K562 (cell line): Measurements from ENCODE around the gene RHBDL3. TPM values are rescaled to one million over a fixed set of nuclear protein-coding genes. Genes with fewer than 3 reads are reported as not detected.

Experiments used
- ARNT ChIP-seq, 2 experiments: fragments of 450-650 bp; IDR thresholded peaks; 2 replicates each; pipeline ENCODE4 v1.6.1; 2016; ENCODE audit warnings: mild to moderate bottlenecking in 1 of 2
- ELF1 ChIP-seq: fragments of 200-800 bp; sonication (Bioruptor generic); IDR thresholded peaks from 2 replicates; pipeline ENCODE4 v1.6.1; 2016; ENCODE audit warnings: missing genetic modification characterization, missing compliant biosample characterization
- FOXK1 ChIP-seq: sonication (generic); formaldehyde crosslinking; IDR thresholded peaks from 2 replicates; pipeline ENCODE4 v1.8.0; 2022; ENCODE audit warnings: missing genetic modification reagents, mild to moderate bottlenecking, borderline replicate concordance
- HNRNPL ChIP-seq: fragments of 200-400 bp; formaldehyde crosslinking; IDR thresholded peaks from 2 replicates; pipeline ENCODE4 v1.6.1; 2017; ENCODE audit warnings: low read depth, mild to moderate bottlenecking, low read length
- MTA2 ChIP-seq: fragments of 450-650 bp; IDR thresholded peaks from 2 replicates; pipeline ENCODE4 v1.6.1; 2016; ENCODE audit warnings: low read depth
- NCOR1 ChIP-seq: fragments of 450-650 bp; IDR thresholded peaks from 2 replicates; pipeline ENCODE4 v1.6.1; 2016; ENCODE audit warnings: mild to moderate bottlenecking, moderate library complexity
- NFRKB ChIP-seq: fragments of 450-650 bp; IDR thresholded peaks from 2 replicates; pipeline ENCODE4 v1.6.1; 2016; ENCODE audit warnings: low read depth
- RNF2 ChIP-seq: sonication (generic); IDR thresholded peaks from 2 replicates; pipeline ENCODE4 v1.6.1; 2016
- SLC30A9 ChIP-seq: fragments of 250-450 bp; sonication (Bioruptor Pico); IDR thresholded peaks from 2 replicates; pipeline ENCODE4 v1.8.0; 2022; ENCODE audit warnings: mild to moderate bottlenecking, moderate library complexity
- STAT5A ChIP-seq: IDR thresholded peaks from 2 replicates; pipeline ENCODE4 v1.6.1; 2012; ENCODE audit warnings: low read length, inconsistent platforms, borderline replicate concordance
- TBL1XR1 ChIP-seq, 2 experiments: IDR thresholded peaks; 2 replicates each; pipeline ENCODE4 v1.6.1; 2012; ENCODE audit warnings: improper control_type of control experiment in 2 of 2, low read length in 2 of 2, mild to moderate bottlenecking in 1 of 2
- TCF7L2 ChIP-seq: fragments of 150-350 bp; IDR thresholded peaks from 2 replicates; pipeline ENCODE4 v1.6.1; 2016; ENCODE audit warnings: low read depth, mild to moderate bottlenecking, low read length, moderate library complexity
- XRCC4 ChIP-seq: IDR thresholded peaks from one replicate; pipeline ENCODE4 v1.6.1; 2011; ENCODE audit not compliant: insufficient read depth, insufficient read length; ENCODE audit errors: extremely low read depth
- YY1 ChIP-seq, 3 experiments: IDR thresholded peaks; 2 replicates each; pipeline ENCODE4 v1.6.1; 2011; ENCODE audit warnings: low read length in 2 of 3, mild to moderate bottlenecking in 2 of 3, moderate library complexity in 2 of 3, borderline replicate concordance in 1 of 3, control low read depth in 1 of 3, low read depth in 1 of 3; ENCODE audit not compliant: insufficient read depth in 3 of 3, insufficient replicate concordance in 2 of 3, control insufficient read depth in 1 of 3, insufficient read length in 1 of 3; ENCODE audit errors: extremely low read depth in 1 of 3
- ZBTB17 ChIP-seq: fragments of 450-650 bp; formaldehyde crosslinking; IDR thresholded peaks from 2 replicates; pipeline ENCODE4 v1.4.0; 2020; ENCODE audit warnings: mild to moderate bottlenecking
- ZFP36 ChIP-seq: fragments of 150-350 bp; IDR thresholded peaks from 2 replicates; pipeline ENCODE4 v1.6.1; 2018; ENCODE audit warnings: low read length, low read depth; ENCODE audit not compliant: partially characterized antibody
- ZNF133 ChIP-seq: fragments of 250-450 bp; sonication (Bioruptor Pico); IDR thresholded peaks from 2 replicates; pipeline ENCODE4 v1.4.0; 2020; ENCODE audit warnings: mild to moderate bottlenecking
- polyA plus RNA-seq, 8 experiments: library from polyadenylated mRNA; depleted of rRNA in 4 of 8; stranded (reverse) in 5 of 8; unstranded in 3 of 8; fragments of >200 nt; fragmentation: Nextera tagmentation in 2 of 8; fragmentation: Illumina TruSeq in 1 of 8; extraction: Ambion mirVana in 2 of 8; extraction: Trizol in 1 of 8; gene quantifications; 2 replicates each; pipeline versions ENCODE4 v1.2.1 to v1.2.3, GENCODE V29; 2011 to 2014; ENCODE audit warnings: inconsistent platforms in 1 of 8, missing spikeins in 1 of 8
- total RNA-seq, 7 experiments: library from RNA; depleted of rRNA in 6 of 7; stranded (reverse); fragments of >200 nt in 6 of 7; fragmentation: Illumina TruSeq in 2 of 7; extraction: Trizol in 2 of 7; gene quantifications; 2 replicates each; pipeline versions ENCODE4 v1.2.1 to v1.2.3, GENCODE V29; 2011 to 2021; ENCODE audit warnings: low replicate concordance in 1 of 7
- TF ChIP-seq, protein P1 (sequence below): IDR thresholded peaks from 2 replicates; pipeline ENCODE4 v1.6.1; 2012; ENCODE audit warnings: low read depth, low read length, improper control_type of control experiment, borderline replicate concordance
- TF ChIP-seq, protein P2 (sequence below): fragments of 450-650 bp; IDR thresholded peaks from 2 replicates; pipeline ENCODE4 v1.6.1; 2017; ENCODE audit warnings: antibody characterized with exemption, mild to moderate bottlenecking
- TF ChIP-seq, protein P3 (sequence below): IDR thresholded peaks from 2 replicates; pipeline ENCODE4 v1.6.1; 2011; ENCODE audit not compliant: insufficient read length; ENCODE audit errors: extremely low read depth
- TF ChIP-seq, protein P4 (sequence below): fragments of 450-650 bp; IDR thresholded peaks from 2 replicates; pipeline ENCODE4 v1.6.1; 2018; ENCODE audit warnings: mild to moderate bottlenecking, low read depth; ENCODE audit not compliant: partially characterized antibody

RHBDL3 gene
- total and polyA plus RNA-seq, 9 of the 15 experiments (the other 6 are each of a cell fraction or from before 2014, with no cell fraction given): 0.06 to 0.31 (median 0.09) TPM; not detected in 4

DNA sequence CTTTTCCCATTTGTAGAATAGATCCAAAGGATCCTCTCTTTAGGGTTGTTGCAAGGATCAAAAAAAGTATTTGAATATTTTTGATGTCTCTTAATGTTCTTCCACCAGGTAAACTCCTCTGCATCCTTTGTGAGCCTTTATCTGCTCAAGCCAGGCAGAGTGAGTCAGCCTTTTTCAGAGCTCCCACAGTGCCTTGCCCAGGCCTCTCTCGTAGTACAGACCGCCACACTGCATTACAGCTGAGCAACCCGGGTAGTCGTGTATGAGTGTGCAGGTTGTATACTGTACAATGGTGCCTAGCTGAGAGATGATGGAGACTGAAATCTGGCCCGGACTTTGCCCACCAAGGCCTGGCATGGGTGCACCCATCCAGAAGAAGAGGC lies 20.9 kb downstream of the RHBDL3 start (continued):
- TF ChIP-seq, protein P1, sequence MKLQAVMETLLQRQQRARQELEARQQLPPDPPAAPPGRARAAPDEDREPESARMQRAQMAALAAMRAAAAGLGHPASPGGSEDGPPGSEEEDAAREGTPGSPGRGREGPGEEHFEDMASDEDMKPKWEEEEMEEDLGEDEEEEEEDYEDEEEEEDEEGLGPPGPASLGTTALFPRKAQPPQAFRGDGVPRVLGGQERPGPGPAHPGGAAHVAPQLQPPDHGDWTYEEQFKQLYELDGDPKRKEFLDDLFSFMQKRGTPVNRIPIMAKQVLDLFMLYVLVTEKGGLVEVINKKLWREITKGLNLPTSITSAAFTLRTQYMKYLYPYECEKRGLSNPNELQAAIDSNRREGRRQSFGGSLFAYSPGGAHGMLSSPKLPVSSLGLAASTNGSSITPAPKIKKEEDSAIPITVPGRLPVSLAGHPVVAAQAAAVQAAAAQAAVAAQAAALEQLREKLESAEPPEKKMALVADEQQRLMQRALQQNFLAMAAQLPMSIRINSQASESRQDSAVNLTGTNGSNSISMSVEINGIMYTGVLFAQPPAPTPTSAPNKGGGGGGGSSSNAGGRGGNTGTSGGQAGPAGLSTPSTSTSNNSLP: 0 out of 2 replicates have a peak, but pooled peaks have one; percentile 58
- TF ChIP-seq NFRKB (no peak), SLC30A9 (no peak), ZNF133 (CRISPR knock-in tag) (no peak), FOXK1 (no peak), NCOR1 (peak; percentile 73), RNF2 (peak; percentile 37; the same call in 1 of the 2 replicates), TBL1XR1 (IDR thresholded peaks at IDR 0.05; ENCODE audit: low read length in 2 of 2) (0 out of 4 replicates have a peak, but pooled peaks have one; percentile 1 to 56), HNRNPL (0 out of 2 replicates have a peak, but pooled peaks have one; percentile 42), ELF1 (tag) (no peak), XRCC4 (no peak), ZBTB17 (CRISPR knock-in tag) (no peak), ZFP36 (no peak), STAT5A (peak; percentile 50; the same call in 1 of the 2 replicates), ARNT (IDR thresholded peaks at IDR 0.05) (peak in 1 of 2 experiments; percentile 68; a peak in 1 of 4 replicates), MTA2 (peak; percentile 79), YY1 (IDR thresholded peaks at IDR 0.05; ENCODE audit: borderline replicate concordance in 1 of 3, control insufficient read depth in 1 of 3, extremely low read depth in 1 of 3, insufficient read depth in 3 of 3, insufficient read length in 1 of 3, insufficient replicate concordance in 2 of 3, low read depth in 1 of 3, low read length in 2 of 3) (no peak), TCF7L2 (no peak)
- TF ChIP-seq, protein P2, sequence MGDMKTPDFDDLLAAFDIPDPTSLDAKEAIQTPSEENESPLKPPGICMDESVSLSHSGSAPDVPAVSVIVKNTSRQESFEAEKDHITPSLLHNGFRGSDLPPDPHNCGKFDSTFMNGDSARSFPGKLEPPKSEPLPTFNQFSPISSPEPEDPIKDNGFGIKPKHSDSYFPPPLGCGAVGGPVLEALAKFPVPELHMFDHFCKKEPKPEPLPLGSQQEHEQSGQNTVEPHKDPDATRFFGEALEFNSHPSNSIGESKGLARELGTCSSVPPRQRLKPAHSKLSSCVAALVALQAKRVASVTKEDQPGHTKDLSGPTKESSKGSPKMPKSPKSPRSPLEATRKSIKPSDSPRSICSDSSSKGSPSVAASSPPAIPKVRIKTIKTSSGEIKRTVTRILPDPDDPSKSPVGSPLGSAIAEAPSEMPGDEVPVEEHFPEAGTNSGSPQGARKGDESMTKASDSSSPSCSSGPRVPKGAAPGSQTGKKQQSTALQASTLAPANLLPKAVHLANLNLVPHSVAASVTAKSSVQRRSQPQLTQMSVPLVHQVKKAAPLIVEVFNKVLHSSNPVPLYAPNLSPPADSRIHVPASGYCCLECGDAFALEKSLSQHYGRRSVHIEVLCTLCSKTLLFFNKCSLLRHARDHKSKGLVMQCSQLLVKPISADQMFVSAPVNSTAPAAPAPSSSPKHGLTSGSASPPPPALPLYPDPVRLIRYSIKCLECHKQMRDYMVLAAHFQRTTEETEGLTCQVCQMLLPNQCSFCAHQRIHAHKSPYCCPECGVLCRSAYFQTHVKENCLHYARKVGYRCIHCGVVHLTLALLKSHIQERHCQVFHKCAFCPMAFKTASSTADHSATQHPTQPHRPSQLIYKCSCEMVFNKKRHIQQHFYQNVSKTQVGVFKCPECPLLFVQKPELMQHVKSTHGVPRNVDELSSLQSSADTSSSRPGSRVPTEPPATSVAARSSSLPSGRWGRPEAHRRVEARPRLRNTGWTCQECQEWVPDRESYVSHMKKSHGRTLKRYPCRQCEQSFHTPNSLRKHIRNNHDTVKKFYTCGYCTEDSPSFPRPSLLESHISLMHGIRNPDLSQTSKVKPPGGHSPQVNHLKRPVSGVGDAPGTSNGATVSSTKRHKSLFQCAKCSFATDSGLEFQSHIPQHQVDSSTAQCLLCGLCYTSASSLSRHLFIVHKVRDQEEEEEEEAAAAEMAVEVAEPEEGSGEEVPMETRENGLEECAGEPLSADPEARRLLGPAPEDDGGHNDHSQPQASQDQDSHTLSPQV: peak; percentile 78
- TF ChIP-seq, protein P3, sequence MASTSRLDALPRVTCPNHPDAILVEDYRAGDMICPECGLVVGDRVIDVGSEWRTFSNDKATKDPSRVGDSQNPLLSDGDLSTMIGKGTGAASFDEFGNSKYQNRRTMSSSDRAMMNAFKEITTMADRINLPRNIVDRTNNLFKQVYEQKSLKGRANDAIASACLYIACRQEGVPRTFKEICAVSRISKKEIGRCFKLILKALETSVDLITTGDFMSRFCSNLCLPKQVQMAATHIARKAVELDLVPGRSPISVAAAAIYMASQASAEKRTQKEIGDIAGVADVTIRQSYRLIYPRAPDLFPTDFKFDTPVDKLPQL: no peak
- TF ChIP-seq, protein P4, sequence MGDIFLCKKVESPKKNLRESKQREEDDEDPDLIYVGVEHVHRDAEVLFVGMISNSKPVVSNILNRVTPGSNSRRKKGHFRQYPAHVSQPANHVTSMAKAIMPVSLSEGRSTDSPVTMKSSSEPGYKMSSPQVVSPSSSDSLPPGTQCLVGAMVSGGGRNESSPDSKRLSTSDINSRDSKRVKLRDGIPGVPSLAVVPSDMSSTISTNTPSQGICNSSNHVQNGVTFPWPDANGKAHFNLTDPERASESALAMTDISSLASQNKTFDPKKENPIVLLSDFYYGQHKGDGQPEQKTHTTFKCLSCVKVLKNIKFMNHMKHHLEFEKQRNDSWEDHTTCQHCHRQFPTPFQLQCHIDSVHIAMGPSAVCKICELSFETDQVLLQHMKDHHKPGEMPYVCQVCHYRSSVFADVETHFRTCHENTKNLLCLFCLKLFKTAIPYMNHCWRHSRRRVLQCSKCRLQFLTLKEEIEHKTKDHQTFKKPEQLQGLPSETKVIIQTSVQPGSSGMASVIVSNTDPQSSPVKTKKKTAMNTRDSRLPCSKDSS: no peak
